ENCODE measurements around the gene C3orf70.
"Not testable (repeated sequence)": the region's sequence is repeated elsewhere in the genome, so short reads cannot be mapped to it uniquely, and the experiment has no call there.

Gene C3orf70

GRCh38 chr3:185106256-185106890 is 46.5 kb downstream of the C3orf70 start:
- not testable (repeated sequence) for H3K27ac ChIP-seq (ENCODE audit: low read length); H3K4me3 ChIP-seq (ENCODE audit: low read length); H3K27me3 ChIP-seq (ENCODE audit: insufficient read depth, low read length); H3K9ac ChIP-seq (ENCODE audit: low read depth, low read length); H3K4me1 ChIP-seq (ENCODE audit: insufficient read depth, low read length); H3K36me3 ChIP-seq (ENCODE audit: insufficient read depth, low read depth, low read length)
- H3K9me3 ChIP-seq (ENCODE audit: insufficient read depth, low read depth, low read length), result peaks cover 36% of the 10 kb centered on the region

GRCh38 chr3:185103359-185104127 is 49.3 kb downstream of the C3orf70 start:
- no peaks in the 10 kb centered on the region for H3K27me3 ChIP-seq (ENCODE audit: insufficient read depth, low read length)
- H3K4me1 ChIP-seq (ENCODE audit: insufficient read depth, low read length), result no peaks in the 10 kb centered on the region
- H3K9ac ChIP-seq (ENCODE audit: low read depth, low read length), result no peak overlapping the region
- H3K27ac ChIP-seq (ENCODE audit: low read length), result no peak overlapping the region
- H3K4me3 ChIP-seq (ENCODE audit: low read length), result no peak overlapping the region
- H3K9me3 ChIP-seq (ENCODE audit: insufficient read depth, low read depth, low read length), result peaks cover 26% of the 10 kb centered on the region; the same call in 1 of the 2 replicates
- H3K36me3 ChIP-seq (ENCODE audit: insufficient read depth, low read depth, low read length), result no peaks in the 10 kb centered on the region

- H3K27ac ChIP-seq (ENCODE audit: low read length), result no peak overlapping the region
Observed at GRCh38 chr3:185094697-185095096, 58.2 kb downstream of the C3orf70 start.

GRCh38 chr3:185093116-185093515 is 59.7 kb downstream of the C3orf70 start:
- H3K4me3 ChIP-seq (ENCODE audit: low read length), result no peak overlapping the region
- no peaks in the 10 kb centered on the region; the same call in 1 of the 2 replicates for H3K4me1 ChIP-seq (ENCODE audit: insufficient read depth, low read length)
- H3K9me3 ChIP-seq (ENCODE audit: insufficient read depth, low read depth, low read length), result no peaks in the 10 kb centered on the region
- no peaks in the 10 kb centered on the region for H3K36me3 ChIP-seq (ENCODE audit: insufficient read depth, low read depth, low read length)
- H3K27ac ChIP-seq (ENCODE audit: low read length), result no peak overlapping the region
- H3K27me3 ChIP-seq (ENCODE audit: insufficient read depth, low read length), result no peaks in the 10 kb centered on the region
- no peak overlapping the region for H3K9ac ChIP-seq (ENCODE audit: low read depth, low read length)

More at GRCh38 chr3:185094697-185095096, 58.2 kb downstream of the C3orf70 start:
- no peak overlapping the region for H3K4me3 ChIP-seq (ENCODE audit: low read length)
- H3K4me1 ChIP-seq (ENCODE audit: insufficient read depth, low read length), result no peaks in the 10 kb centered on the region; the same call in 1 of the 2 replicates
- no peaks in the 10 kb centered on the region for H3K9me3 ChIP-seq (ENCODE audit: insufficient read depth, low read depth, low read length)
- H3K9ac ChIP-seq (ENCODE audit: low read depth, low read length), result no peak overlapping the region
- no peaks in the 10 kb centered on the region for H3K36me3 ChIP-seq (ENCODE audit: insufficient read depth, low read depth, low read length)
- H3K27me3 ChIP-seq (ENCODE audit: insufficient read depth, low read length), result no peaks in the 10 kb centered on the region

- Histone ChIP-seq H3K4me1 (ENCODE audit: insufficient read depth, low read length) (no peaks in the 10 kb centered on the region; the same call in 1 of the 2 replicates), H3K36me3 (ENCODE audit: insufficient read depth, low read depth, low read length) (no peaks in the 10 kb centered on the region), H3K9me3 (ENCODE audit: insufficient read depth, low read depth, low read length) (no peaks in the 10 kb centered on the region), H3K9ac (ENCODE audit: low read depth, low read length) (no peak overlapping the region), H3K27ac (ENCODE audit: low read length) (no peak overlapping the region), H3K4me3 (ENCODE audit: low read length) (no peak overlapping the region), H3K27me3 (ENCODE audit: insufficient read depth, low read length) (no peaks in the 10 kb centered on the region)
Observed at GRCh38 chr3:185090811-185091210, 62.0 kb downstream of the C3orf70 start.

- no peaks in the 10 kb centered on the region for H3K36me3 ChIP-seq (ENCODE audit: insufficient read depth, low read depth, low read length)
- no peak overlapping the region for H3K9ac ChIP-seq (ENCODE audit: low read depth, low read length)
- H3K4me1 ChIP-seq (ENCODE audit: insufficient read depth, low read length), result peaks cover 3% of the 10 kb centered on the region; the same call in 1 of the 2 replicates
- H3K27me3 ChIP-seq (ENCODE audit: insufficient read depth, low read length), result no peaks in the 10 kb centered on the region
- no peak overlapping the region for H3K4me3 ChIP-seq (ENCODE audit: low read length)
- no peaks in the 10 kb centered on the region for H3K9me3 ChIP-seq (ENCODE audit: insufficient read depth, low read depth, low read length)
- no peak overlapping the region for H3K27ac ChIP-seq (ENCODE audit: low read length)
Observed at GRCh38 chr3:185089751-185090150, 63.1 kb downstream of the C3orf70 start.

GRCh38 chr3:185089343-185089742 is 63.5 kb downstream of the C3orf70 start:
- Histone ChIP-seq H3K36me3 (ENCODE audit: insufficient read depth, low read depth, low read length) (no peaks in the 10 kb centered on the region), H3K27me3 (ENCODE audit: insufficient read depth, low read length) (no peaks in the 10 kb centered on the region), H3K9me3 (ENCODE audit: insufficient read depth, low read depth, low read length) (no peaks in the 10 kb centered on the region), H3K27ac (ENCODE audit: low read length) (no peak overlapping the region), H3K4me3 (ENCODE audit: low read length) (no peak overlapping the region), H3K4me1 (ENCODE audit: insufficient read depth, low read length) (peaks cover 3% of the 10 kb centered on the region; the same call in 1 of the 2 replicates), H3K9ac (ENCODE audit: low read depth, low read length) (no peak overlapping the region)

- H3K27ac ChIP-seq (ENCODE audit: low read length), result no peak overlapping the region
- H3K4me3 ChIP-seq (ENCODE audit: low read length), result no peak overlapping the region
- peaks cover 3% of the 10 kb centered on the region; the same call in 1 of the 2 replicates for H3K4me1 ChIP-seq (ENCODE audit: insufficient read depth, low read length)
- H3K9ac ChIP-seq (ENCODE audit: low read depth, low read length), result no peak overlapping the region
- no peaks in the 10 kb centered on the region for H3K9me3 ChIP-seq (ENCODE audit: insufficient read depth, low read depth, low read length)
- no peaks in the 10 kb centered on the region for H3K36me3 ChIP-seq (ENCODE audit: insufficient read depth, low read depth, low read length)
- no peaks in the 10 kb centered on the region for H3K27me3 ChIP-seq (ENCODE audit: insufficient read depth, low read length)
Observed at GRCh38 chr3:185087419-185087818, 65.4 kb downstream of the C3orf70 start.

- H3K27me3 ChIP-seq (ENCODE audit: insufficient read depth, low read length), result no peaks in the 10 kb centered on the region
- no peaks in the 10 kb centered on the region for H3K36me3 ChIP-seq (ENCODE audit: insufficient read depth, low read depth, low read length)
- H3K4me1 ChIP-seq (ENCODE audit: insufficient read depth, low read length), result peaks cover 3% of the 10 kb centered on the region; the same call in 1 of the 2 replicates
- no peaks in the 10 kb centered on the region for H3K9me3 ChIP-seq (ENCODE audit: insufficient read depth, low read depth, low read length)
- H3K9ac ChIP-seq (ENCODE audit: low read depth, low read length), result no peak overlapping the region
- H3K27ac ChIP-seq (ENCODE audit: low read length), result no peak overlapping the region
- no peak overlapping the region for H3K4me3 ChIP-seq (ENCODE audit: low read length)
Observed at GRCh38 chr3:185084901-185085300, 68.0 kb downstream of the C3orf70 start.

- no peaks in the 10 kb centered on the region for H3K27me3 ChIP-seq (ENCODE audit: insufficient read depth, low read length)
- H3K4me1 ChIP-seq (ENCODE audit: insufficient read depth, low read length), result peaks cover 3% of the 10 kb centered on the region; the same call in 1 of the 2 replicates
- no peak overlapping the region for H3K27ac ChIP-seq (ENCODE audit: low read length)
- no peaks in the 10 kb centered on the region for H3K36me3 ChIP-seq (ENCODE audit: insufficient read depth, low read depth, low read length)
- no peaks in the 10 kb centered on the region for H3K9me3 ChIP-seq (ENCODE audit: insufficient read depth, low read depth, low read length)
- no peak overlapping the region for H3K9ac ChIP-seq (ENCODE audit: low read depth, low read length)
- no peak overlapping the region for H3K4me3 ChIP-seq (ENCODE audit: low read length)
Observed at GRCh38 chr3:185084402-185084801, 68.5 kb downstream of the C3orf70 start.

GRCh38 chr3:185082829-185083228 is 70.0 kb downstream of the C3orf70 start:
- Histone ChIP-seq H3K27ac (ENCODE audit: low read length) (no peak overlapping the region), H3K9me3 (ENCODE audit: insufficient read depth, low read depth, low read length) (no peaks in the 10 kb centered on the region), H3K9ac (ENCODE audit: low read depth, low read length) (no peak overlapping the region), H3K27me3 (ENCODE audit: insufficient read depth, low read length) (no peaks in the 10 kb centered on the region), H3K36me3 (ENCODE audit: insufficient read depth, low read depth, low read length) (no peaks in the 10 kb centered on the region), H3K4me1 (ENCODE audit: insufficient read depth, low read length) (peaks cover 3% of the 10 kb centered on the region; the same call in 1 of the 2 replicates), H3K4me3 (ENCODE audit: low read length) (no peak overlapping the region)

GRCh38 chr3:185082149-185082548 is 70.7 kb downstream of the C3orf70 start:
- Histone ChIP-seq H3K27me3 (ENCODE audit: insufficient read depth, low read length) (no peaks in the 10 kb centered on the region), H3K36me3 (ENCODE audit: insufficient read depth, low read depth, low read length) (no peaks in the 10 kb centered on the region), H3K4me1 (ENCODE audit: insufficient read depth, low read length) (peaks cover 3% of the 10 kb centered on the region; the same call in 1 of the 2 replicates), H3K9ac (ENCODE audit: low read depth, low read length) (no peak overlapping the region), H3K9me3 (ENCODE audit: insufficient read depth, low read depth, low read length) (no peaks in the 10 kb centered on the region), H3K4me3 (ENCODE audit: low read length) (no peak overlapping the region), H3K27ac (ENCODE audit: low read length) (no peak overlapping the region)
